HG03095 (cell line): Measurements from ENCODE around the gene RACGAP1.
"Not testable (repeated sequence)": the region's sequence is repeated elsewhere in the genome, so short reads cannot be mapped to it uniquely, and the experiment has no call there.

Source experiments
- ATAC-seq: cut with Tn5 transposase; IDR thresholded peaks from one replicate; pipeline ENCODE4 v1.9.1; 2021; ENCODE audit warnings: moderate library complexity; ENCODE audit not compliant: unreplicated experiment

Gene RACGAP1

GRCh38 chr12:50032515-50032853, 7.2 kb upstream of the RACGAP1 start:
- no peak for ATAC-seq

GRCh38 chr12:50030449-50030848, 5.2 kb upstream of the RACGAP1 start:
- ATAC-seq: not testable (repeated sequence)

GRCh38 chr12:50026691-50027090, 1.4 kb upstream of the RACGAP1 start:
- ATAC-seq: no peak

GRCh38 chr12:50024805-50025186, 498 bp downstream of the RACGAP1 start:
- ATAC-seq: peak; percentile 14

- ATAC-seq: no peak
These were observed 1.1 kb downstream of the RACGAP1 start for GRCh38 chr12:50024227-50024626.

- no peak for ATAC-seq
These were observed 2.4 kb downstream of the RACGAP1 start for GRCh38 chr12:50022903-50023302.

- ATAC-seq: no peak
These were observed 4.3 kb downstream of the RACGAP1 start for GRCh38 chr12:50021031-50021430.

GRCh38 chr12:50019524-50019923, 5.8 kb downstream of the RACGAP1 start:
- ATAC-seq: no peak

GRCh38 chr12:50018968-50019367, 6.3 kb downstream of the RACGAP1 start:
- no peak for ATAC-seq

- no peak for ATAC-seq
These were observed 7.1 kb downstream of the RACGAP1 start for GRCh38 chr12:50018154-50018553.

- ATAC-seq: no peak
These were observed 7.7 kb downstream of the RACGAP1 start for GRCh38 chr12:50017641-50018040.

- ATAC-seq: no peak
These were observed 8.5 kb downstream of the RACGAP1 start for GRCh38 chr12:50016501-50017475.

GRCh38 chr12:50014342-50014741, 11.0 kb downstream of the RACGAP1 start:
- no peak for ATAC-seq

GRCh38 chr12:50013361-50014147, 11.7 kb downstream of the RACGAP1 start:
- ATAC-seq: no peak

GRCh38 chr12:50006754-50007442, 18.4 kb downstream of the RACGAP1 start:
- no peak for ATAC-seq

- ATAC-seq: no peak
These were observed 19.0 kb downstream of the RACGAP1 start for GRCh38 chr12:50006280-50006679.

GRCh38 chr12:50005175-50005574, 20.1 kb downstream of the RACGAP1 start:
- no peak for ATAC-seq

- no peak for ATAC-seq
These were observed 20.6 kb downstream of the RACGAP1 start for GRCh38 chr12:50004696-50005095.

GRCh38 chr12:50003595-50003994, 21.7 kb downstream of the RACGAP1 start:
- ATAC-seq: no peak

- no peak for ATAC-seq
These were observed 26.8 kb downstream of the RACGAP1 start for GRCh38 chr12:49998453-49998852.

- no peak for ATAC-seq
These were observed 35.0 kb downstream of the RACGAP1 start for GRCh38 chr12:49990273-49990672.
